ENCODE measurements around the gene STYXL2.

STYXL2 gene

GRCh38 chr1:167136806-167137205 is 42.9 kb downstream of the STYXL2 start:
- no peak for DNase-seq (ENCODE audit: low spot score)

GRCh38 chr1:167137332-167137781 is 43.5 kb downstream of the STYXL2 start:
- no peak for DNase-seq (ENCODE audit: low spot score)

- DNase-seq (ENCODE audit: low spot score), result no peak
These were observed 44.1 kb downstream of the STYXL2 start for GRCh38 chr1:167137793-167138510.

GRCh38 chr1:167138703-167139102 is 44.8 kb downstream of the STYXL2 start:
- DNase-seq (ENCODE audit: low spot score), result no peak

- no peak for DNase-seq (ENCODE audit: low spot score)
These were observed 48.1 kb downstream of the STYXL2 start for GRCh38 chr1:167141963-167142362.

Data from hematopoietic multipotent progenitor cell treated with erythropoietin and hydrocortisone succinate and interleukin-3 and kit ligand, for 17 days (in vitro differentiated cells).